T-helper 2 cell treated with Interferon-gamma antibody and Interleukin-4, amounts not matched to agents 100 ng/mL and 5 ng/mL, for 36 hours (primary cell): ENCODE results near the gene GNAL. TPM values are rescaled to one million over a fixed set of nuclear protein-coding genes. Genes with fewer than 3 reads are reported as not detected.

Source experiments
- intact Hi-C: fragments of 100-400 bp; cut with micrococcal nuclease; formaldehyde crosslinking; loops from one replicate; pipeline ENCODE4 v1.15.1; 2023
- total RNA-seq: library from RNA; stranded (reverse); gene quantifications from 2 replicates; pipeline ENCODE4 v1.2.3, GENCODE V29; 2022

Gene GNAL
- total RNA-seq, 1 donor from 2014 or later: 0.41 TPM

GRCh38 chr18:11759456-11759855 is 70.4 kb downstream of the GNAL start:
- intact Hi-C loops: no loop called here

- intact Hi-C loops: no loop called here
Observed at GRCh38 chr18:11760498-11761167, 71.6 kb downstream of the GNAL start.

- intact Hi-C loops: no loop called here
Observed at GRCh38 chr18:11761553-11761952, 72.5 kb downstream of the GNAL start.

DNA sequence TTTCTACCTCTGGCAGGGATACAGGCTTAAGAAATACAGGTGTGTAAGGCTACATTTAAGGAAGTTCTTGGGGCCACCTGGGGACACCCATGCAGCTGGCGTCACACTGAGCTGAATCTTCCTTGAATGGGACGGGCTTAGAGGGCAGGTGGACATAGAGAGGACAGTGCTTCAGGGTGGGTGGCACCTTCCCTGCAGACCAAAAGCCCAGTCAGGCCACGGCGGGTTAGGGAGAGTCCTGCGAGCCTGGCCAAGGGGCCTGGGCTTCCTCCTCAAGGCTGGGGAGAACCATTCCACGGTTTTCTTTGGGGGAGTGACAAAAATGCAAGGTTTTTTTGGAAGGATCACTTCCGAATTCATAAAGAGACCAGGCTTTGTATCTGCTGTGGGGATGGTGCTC is 73.4 kb downstream of the GNAL start:
- intact Hi-C loops: no loop called here

DNA sequence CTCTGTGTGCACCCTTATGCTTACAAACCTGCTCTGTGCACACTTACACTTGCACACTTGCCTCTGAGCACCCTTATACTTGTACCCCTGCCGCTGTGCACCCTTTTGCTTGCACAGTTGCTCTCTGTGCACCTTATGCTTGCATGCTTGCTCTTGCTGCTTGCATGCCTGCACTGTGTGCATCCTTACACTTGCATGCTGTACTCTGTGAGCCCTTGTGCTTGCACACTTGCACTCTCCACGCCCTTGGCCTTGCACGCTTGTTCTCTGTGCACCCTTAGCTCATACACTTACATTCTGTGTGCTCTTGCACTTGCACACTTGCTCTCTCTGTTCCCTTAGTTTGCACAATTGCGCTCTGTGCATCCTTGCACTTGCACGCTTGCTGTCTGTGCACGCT is 78.3 kb downstream of the GNAL start:
- intact Hi-C loops: no loop called here

DNA sequence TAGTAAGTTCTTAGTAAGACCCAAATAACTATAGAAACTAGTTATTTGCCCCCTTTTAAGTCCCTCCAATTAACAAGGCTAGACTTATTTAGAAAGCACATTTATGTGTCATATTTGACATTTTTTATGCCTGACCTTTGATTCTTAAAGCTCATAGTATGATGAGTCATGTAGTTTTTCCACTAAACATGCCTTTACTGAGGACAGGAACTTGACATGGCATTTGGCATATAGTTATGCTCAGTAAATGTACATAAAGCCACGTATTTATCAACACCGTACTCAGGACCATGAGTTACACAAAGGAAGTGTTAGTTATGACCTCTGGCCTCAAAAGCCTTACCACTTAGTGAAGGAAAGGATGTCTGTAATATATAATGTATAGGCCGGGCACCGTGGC is 78.9 kb downstream of the GNAL start:
- intact Hi-C loops: no loop called here

- intact Hi-C loops: no loop called here
Observed at GRCh38 chr18:11775436-11776174, 86.5 kb downstream of the GNAL start.

DNA sequence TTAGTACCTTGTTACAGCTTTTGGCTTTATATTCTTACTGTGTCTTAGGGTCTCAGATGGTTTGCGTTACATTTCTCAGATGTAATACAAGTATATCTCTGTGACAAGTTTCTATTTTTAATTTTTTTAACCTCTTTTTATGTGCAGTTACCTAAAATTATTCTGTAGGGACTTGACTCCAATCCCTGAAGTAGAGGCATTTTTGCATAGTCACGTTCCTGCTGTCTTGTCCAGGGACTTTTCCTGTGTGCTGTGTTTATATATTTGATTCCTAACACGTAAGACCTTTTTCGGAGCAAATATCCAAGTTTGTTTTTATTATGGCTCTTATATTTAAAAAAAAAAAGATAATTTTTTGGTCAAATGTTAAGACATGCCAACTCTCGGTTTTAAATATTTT is 91.0 kb downstream of the GNAL start:
- intact Hi-C loops: no loop called here

DNA sequence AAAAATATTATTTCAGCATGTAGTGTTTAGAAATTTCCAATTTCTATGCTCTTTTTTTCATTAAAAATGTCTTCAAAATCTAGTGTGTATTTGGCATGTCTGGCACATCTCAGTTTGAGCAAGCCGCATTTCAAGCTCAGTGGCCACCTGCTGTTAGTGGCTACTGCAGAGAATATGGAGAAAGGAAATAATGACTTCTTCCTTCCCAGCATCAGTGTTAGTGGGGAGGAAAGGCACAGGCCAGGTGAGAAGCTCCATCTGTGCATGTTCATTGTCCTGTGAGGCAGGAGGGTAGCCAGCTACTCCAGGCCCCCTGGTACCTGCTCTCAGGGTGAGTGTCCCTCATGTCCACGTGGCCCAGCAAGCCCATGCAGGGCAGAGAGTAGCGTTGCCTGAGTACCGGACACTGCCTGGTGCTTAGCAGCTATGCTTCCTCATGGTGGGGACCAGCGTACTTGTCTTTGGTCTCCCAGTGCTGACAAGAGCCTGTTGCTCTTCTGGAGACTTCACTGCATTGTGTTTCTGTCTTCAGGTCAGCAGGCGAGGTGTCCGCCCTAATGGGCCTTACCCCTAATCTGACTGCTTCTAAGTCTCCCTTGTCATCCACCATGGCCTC is 94.8 kb downstream of the GNAL start:
- intact Hi-C loops: no loop called here

DNA sequence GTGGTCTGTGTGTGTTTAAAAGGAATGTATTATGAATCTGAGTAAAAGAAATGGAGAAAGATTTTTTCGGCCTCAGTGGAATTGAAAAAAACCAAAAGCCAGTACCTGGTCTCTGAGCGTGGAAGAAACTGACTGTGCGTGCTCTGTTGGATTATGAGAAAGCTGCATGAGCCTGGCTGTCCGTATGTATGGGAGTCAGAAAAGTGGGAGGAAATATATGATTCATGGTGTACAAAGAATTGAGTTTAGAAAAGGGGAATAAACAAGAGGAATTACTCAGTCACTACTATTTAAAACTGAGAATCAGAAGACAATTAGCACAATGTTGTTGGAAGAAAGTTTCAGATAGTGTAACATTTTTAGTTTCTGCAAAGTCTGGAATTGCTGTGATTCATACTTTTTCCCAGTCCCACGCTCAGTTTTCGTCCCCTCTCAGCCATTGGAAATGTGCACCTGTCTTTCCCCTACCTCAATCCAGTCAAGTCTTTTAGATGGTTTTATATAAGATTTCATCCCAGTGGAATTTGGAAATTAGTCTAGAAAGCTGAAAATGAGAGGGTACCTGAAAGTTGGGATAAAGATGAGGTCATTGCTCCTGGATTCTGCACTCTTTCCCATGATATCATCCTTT is 95.7 kb downstream of the GNAL start:
- intact Hi-C loops: no loop called here

DNA sequence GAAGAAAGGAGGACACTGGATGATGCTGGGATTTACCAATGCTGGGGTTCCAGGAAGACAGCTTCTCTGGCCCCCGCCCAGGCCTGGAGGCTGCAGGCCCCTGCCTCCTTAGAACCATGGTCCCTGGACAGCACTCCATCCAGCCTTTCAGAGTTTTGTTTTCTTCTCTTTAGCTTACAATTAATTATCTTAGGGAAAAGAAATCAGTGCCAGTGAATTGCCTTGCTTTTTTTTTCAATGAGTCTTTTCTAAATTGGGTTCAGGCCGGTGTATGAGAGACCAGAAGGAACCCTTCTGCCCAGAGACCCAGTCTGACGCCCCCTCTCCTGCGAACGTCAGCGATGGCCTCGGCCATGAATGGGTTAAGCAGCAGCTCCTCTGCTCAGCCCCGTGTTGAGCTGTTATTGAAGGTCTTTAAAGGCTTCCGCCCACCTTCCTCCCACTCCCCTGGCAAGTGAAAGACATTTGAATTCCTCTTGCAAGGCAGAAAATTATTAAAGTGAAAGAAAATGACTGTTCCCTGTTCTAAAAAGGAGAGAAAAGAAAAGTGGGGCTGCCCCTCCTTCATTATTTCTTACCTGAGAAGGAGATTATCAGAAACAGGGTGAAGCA is 96.5 kb downstream of the GNAL start:
- intact Hi-C loops: no loop called here

- intact Hi-C loops: no loop called here
Observed at GRCh38 chr18:11789716-11790510, 100.8 kb downstream of the GNAL start.

- intact Hi-C loops: no loop called here
Observed at GRCh38 chr18:11791131-11791530, 102.1 kb downstream of the GNAL start.

GRCh38 chr18:11792632-11793031 is 103.6 kb downstream of the GNAL start:
- intact Hi-C loops: no loop called here

DNA sequence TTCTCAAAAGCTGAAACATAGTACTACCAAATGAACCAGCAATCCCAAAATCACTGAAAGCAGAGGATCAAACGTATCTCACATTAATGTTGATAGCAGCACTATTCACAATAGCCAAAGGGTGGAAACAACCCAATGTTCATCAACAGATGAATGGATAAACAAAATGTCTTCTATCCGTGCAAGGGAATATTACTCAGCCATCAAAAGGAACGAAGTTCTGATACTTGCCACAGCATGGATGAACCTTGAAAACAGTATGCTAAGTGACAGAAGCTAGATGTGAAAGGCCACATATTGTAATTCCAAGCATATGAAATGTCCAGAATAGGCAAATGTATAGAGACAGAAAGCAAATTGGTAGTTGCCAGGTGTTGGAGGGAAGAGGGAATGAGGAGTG is 105.1 kb downstream of the GNAL start:
- intact Hi-C loops: no loop called here

- intact Hi-C loops: no loop called here
Observed at GRCh38 chr18:11795916-11796315, 106.9 kb downstream of the GNAL start.

DNA sequence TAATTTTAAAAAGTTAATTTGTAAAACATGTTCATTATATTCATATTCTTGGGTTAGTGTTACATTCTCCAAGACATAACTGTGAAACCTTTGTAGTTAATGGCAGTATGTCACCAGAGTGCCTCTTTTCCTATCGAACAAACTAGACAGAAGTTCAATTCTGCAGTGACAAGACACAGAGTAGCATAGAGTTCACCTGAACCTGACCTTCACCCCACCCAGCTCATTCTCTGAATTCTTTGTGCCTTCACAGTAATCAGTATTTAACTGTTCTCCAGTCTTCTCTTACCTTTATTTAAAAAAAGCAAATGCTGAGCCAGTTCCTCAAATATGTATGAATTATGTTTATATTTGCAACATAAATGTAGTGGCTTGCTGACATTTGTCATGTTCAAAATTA is 109.2 kb downstream of the GNAL start:
- intact Hi-C loops: no loop called here

- intact Hi-C loops: no loop called here
Observed at GRCh38 chr18:11799066-11799465, 110.0 kb downstream of the GNAL start.

DNA sequence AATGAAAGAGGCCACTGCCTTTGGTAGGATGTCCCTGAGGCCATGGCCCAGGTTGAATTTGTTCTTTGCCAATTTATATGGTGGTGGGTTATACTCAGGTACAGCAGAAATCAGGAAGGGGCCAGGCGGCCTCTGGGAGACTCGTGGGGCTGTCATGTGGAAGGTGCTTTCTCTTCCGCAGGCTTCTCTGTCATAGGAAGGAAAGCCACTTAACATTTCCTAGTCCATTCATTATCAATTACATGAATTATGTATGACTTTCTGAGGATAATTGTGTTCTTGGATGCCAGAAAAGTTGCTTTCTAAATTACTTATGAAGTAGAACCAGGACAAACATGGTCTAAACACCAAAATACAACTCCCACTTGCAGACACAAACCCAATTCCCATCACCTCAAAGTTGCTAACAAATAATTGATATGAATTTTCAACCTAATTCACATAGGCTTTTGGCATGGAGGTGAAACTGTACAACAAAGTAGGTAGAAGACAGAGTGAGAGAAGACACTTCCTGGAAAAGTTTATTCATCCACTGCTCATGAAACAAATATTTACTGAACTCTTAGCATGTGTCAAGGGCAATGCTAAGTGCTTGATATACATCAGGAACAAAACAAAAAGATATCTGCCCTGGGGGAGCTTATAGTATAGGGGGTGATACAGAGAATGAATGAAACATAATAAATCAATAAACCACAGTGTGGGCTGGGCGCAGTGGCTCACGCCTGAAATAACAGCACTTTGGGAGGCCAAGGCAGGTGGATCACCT is 111.7 kb downstream of the GNAL start:
- intact Hi-C loops: no loop called here

GRCh38 chr18:11801573-11801972 is 112.5 kb downstream of the GNAL start:
- intact Hi-C loops: no loop called here
